H1 (cell line): ENCODE results near the gene MRGPRX1. TPM values are rescaled to one million over a fixed set of nuclear protein-coding genes. Genes with fewer than 3 reads are reported as not detected.

Experiments used
- CTCF ChIA-PET: fragments of 300-600 bp; sonication (Branson Sonifier 250); formaldehyde crosslinking; loops from one replicate; lab custom pipeline; 2021; ENCODE audit not compliant: partially characterized antibody; lab: Charles Lee
- POLR2A ChIA-PET: fragments of 300-600 bp; sonication (Branson Sonifier 250); formaldehyde crosslinking; loops from one replicate; lab custom pipeline; 2021; ENCODE audit warnings: inconsistent platforms; ENCODE audit not compliant: partially characterized antibody; lab: Charles Lee
- DNase-seq, 2 experiments: peaks; one replicate each; pipeline versions ENCODE4 v3.0.0 to v3.0.0-alpha.2; 2010 to 2022; ENCODE audit warnings: low spot score in 2 of 2, low read depth in 1 of 2, mixed read lengths in 1 of 2
- FAIRE-seq: peaks from 2 replicates; lab custom pipeline; 2011; peaks lifted over from hg19 to GRCh38; lab: Jason Lieb, UNC
- H2AFZ ChIP-seq: 2 replicates; pipeline ENCODE4 v1.8.1; 2012; ENCODE audit warnings: low read length, inconsistent platforms
- H2AK5ac ChIP-seq: 2 replicates; pipeline ENCODE4 v1.6.1; 2013; ENCODE audit warnings: low read depth, low read length
- H2BK120ac ChIP-seq: replicated peaks from 2 replicates; pipeline ENCODE3; 2013; ENCODE audit warnings: low read depth, low read length, inconsistent platforms
- H2BK12ac ChIP-seq: 2 replicates; pipeline ENCODE4 v1.6.1; 2013; ENCODE audit warnings: low read depth, low read length
- H2BK15ac ChIP-seq: 2 replicates; pipeline ENCODE4 v1.6.1; 2013; ENCODE audit warnings: low read length
- H2BK20ac ChIP-seq: 2 replicates; pipeline ENCODE4 v1.6.1; 2013; ENCODE audit warnings: low read length
- H2BK5ac ChIP-seq: 2 replicates; pipeline ENCODE4 v1.6.1; 2013; ENCODE audit warnings: low read depth, low read length
- H3K14ac ChIP-seq: 2 replicates; pipeline ENCODE4 v1.6.1; 2013; ENCODE audit warnings: inconsistent platforms; ENCODE audit not compliant: insufficient read length
- H3K18ac ChIP-seq: 2 replicates; pipeline ENCODE4 v1.6.1; 2013; ENCODE audit warnings: low read length; ENCODE audit errors: extremely low read depth
- H3K23ac ChIP-seq: 2 replicates; pipeline ENCODE4 v1.6.1; 2013; ENCODE audit warnings: inconsistent platforms; ENCODE audit not compliant: insufficient read length
- H3K23me2 ChIP-seq: 2 replicates; pipeline ENCODE4 v1.6.1; 2013; ENCODE audit warnings: low read depth, low read length
- H3K27ac ChIP-seq: 2 replicates; pipeline ENCODE4 v1.6.1; 2011; ENCODE audit warnings: low read depth, low read length, inconsistent platforms
- H3K27me3 ChIP-seq, 4 experiments: replicated peaks in 1 of 4; 1 replicate in 1 of 4; 2 replicates in 3 of 4; pipeline versions ENCODE4 v1.6.1 to v1.8.1; 2011 to 2013; ENCODE audit warnings: low read length in 3 of 4, mild to moderate bottlenecking in 3 of 4, inconsistent platforms in 2 of 4, mixed read lengths in 2 of 4, moderate library complexity in 1 of 4; ENCODE audit not compliant: control insufficient read depth in 3 of 4, insufficient read depth in 3 of 4; ENCODE audit errors: extremely low read depth in 1 of 4
- H3K36me3 ChIP-seq, 4 experiments: 2 replicates each; pipeline versions ENCODE4 v1.6.1 to v1.8.1; 2011 to 2013; ENCODE audit warnings: mild to moderate bottlenecking in 4 of 4, low read length in 3 of 4, moderate library complexity in 2 of 4, control low read depth in 1 of 4, inconsistent platforms in 1 of 4; ENCODE audit not compliant: insufficient read depth in 4 of 4, control insufficient read depth in 2 of 4
- H3K4ac ChIP-seq: replicated peaks from 2 replicates; pipeline ENCODE3; 2013; ENCODE audit warnings: low read length, low read depth, mixed read lengths, inconsistent platforms; ENCODE audit not compliant: insufficient read length
- H3K4me1 ChIP-seq, 4 experiments: replicated peaks in 1 of 4; 1 replicate in 1 of 4; 2 replicates in 3 of 4; pipeline versions ENCODE4 v1.6.1 to v1.8.1; 2011 to 2013; ENCODE audit warnings: low read length in 3 of 4, inconsistent platforms in 2 of 4, mixed read lengths in 1 of 4; ENCODE audit not compliant: insufficient read depth in 4 of 4, control insufficient read depth in 3 of 4
- H3K4me2 ChIP-seq, 2 experiments: 2 replicates each; pipeline versions ENCODE4 v1.6.1 to v1.8.1; 2011 to 2013; ENCODE audit warnings: low read depth in 2 of 2, low read length in 2 of 2, control low read depth in 1 of 2, inconsistent platforms in 1 of 2, mild to moderate bottlenecking in 1 of 2; ENCODE audit not compliant: insufficient read depth in 1 of 2
- H3K4me3 ChIP-seq, 4 experiments: fragments of 200-600, 300-600 bp in 1 of 4; sonication (generic), shearing (Covaris generic), sonication (Bioruptor Twin) in 1 of 4; 2 replicates each; pipeline versions ENCODE4 v1.5.1 to v1.8.1; 2011 to 2016; ENCODE audit warnings: low read length in 4 of 4, low read depth in 3 of 4, control low read depth in 2 of 4, inconsistent platforms in 2 of 4, mild to moderate bottlenecking in 2 of 4, mixed read lengths in 1 of 4, moderate library complexity in 1 of 4; ENCODE audit not compliant: insufficient read depth in 2 of 4; ENCODE audit errors: extremely low read depth in 1 of 4
- H3K56ac ChIP-seq: replicated peaks from 2 replicates; pipeline ENCODE3; 2013; ENCODE audit warnings: low read depth, mild to moderate bottlenecking, mixed read lengths, low read length, inconsistent platforms; ENCODE audit not compliant: insufficient read length
- H3K79me1 ChIP-seq: 2 replicates; pipeline ENCODE4 v1.6.1; 2013; ENCODE audit warnings: low read depth, low read length, control low read depth
- H3K79me2 ChIP-seq, 2 experiments: 2 replicates each; pipeline versions ENCODE4 v1.6.1 to v1.8.1; 2012 to 2013; ENCODE audit warnings: low read length in 2 of 2, mild to moderate bottlenecking in 2 of 2, inconsistent platforms in 1 of 2; ENCODE audit not compliant: insufficient read depth in 2 of 2, control insufficient read depth in 1 of 2
- H3K9ac ChIP-seq, 4 experiments: replicated peaks in 1 of 4; 1 replicate in 1 of 4; 2 replicates in 3 of 4; pipeline versions ENCODE4 v1.6.1 to v1.8.1; 2011 to 2013; ENCODE audit warnings: low read depth in 3 of 4, low read length in 3 of 4, control low read depth in 2 of 4, mild to moderate bottlenecking in 2 of 4, moderate library complexity in 2 of 4, inconsistent platforms in 1 of 4; ENCODE audit errors: extremely low read depth in 1 of 4
- H3K9me3 ChIP-seq, 2 experiments: 2 replicates each; pipeline versions ENCODE4 v1.6.1 to v1.8.1; 2012 to 2013; ENCODE audit warnings: mild to moderate bottlenecking in 2 of 2, moderate library complexity in 2 of 2, control low read depth in 1 of 2, inconsistent platforms in 1 of 2, low read depth in 1 of 2, low read length in 1 of 2, mixed read lengths in 1 of 2; ENCODE audit not compliant: insufficient read depth in 2 of 2
- H4K20me1 ChIP-seq, 2 experiments: replicated peaks in 1 of 2; 2 replicates each; pipeline versions ENCODE3 to v1.8.1; 2011 to 2013; ENCODE audit warnings: inconsistent platforms in 2 of 2, low read length in 2 of 2, mild to moderate bottlenecking in 1 of 2; ENCODE audit not compliant: insufficient read depth in 2 of 2, control insufficient read depth in 1 of 2
- H4K5ac ChIP-seq: 2 replicates; pipeline ENCODE4 v1.6.1; 2013; ENCODE audit warnings: low read length, low read depth, mixed read lengths, inconsistent platforms; ENCODE audit not compliant: insufficient read length
- H4K8ac ChIP-seq: 2 replicates; pipeline ENCODE4 v1.8.0; 2013; ENCODE audit warnings: mild to moderate bottlenecking, moderate library complexity, low read length, inconsistent platforms; ENCODE audit not compliant: insufficient read depth; ENCODE audit errors: extremely low read depth
- H4K91ac ChIP-seq: replicated peaks from 2 replicates; pipeline ENCODE3; 2013; ENCODE audit warnings: low read length, mixed read lengths, inconsistent platforms; ENCODE audit not compliant: insufficient read length
- ASH2L ChIP-seq: fragments of 200-600, 300-600 bp; sonication (generic); IDR thresholded peaks from one replicate; pipeline ENCODE4 v1.7.1; 2017; ENCODE audit warnings: low read length
- CHD1 ChIP-seq: IDR thresholded peaks from 2 replicates; pipeline ENCODE4 v1.6.1; 2012; ENCODE audit warnings: low read depth, low read length, improper control_type of control experiment
- CTCF ChIP-seq, 3 experiments: IDR thresholded peaks; 1 replicate in 2 of 3; 2 replicates in 1 of 3; pipeline versions ENCODE4 v1.5.1 to v1.6.1; 2011; ENCODE audit warnings: low read length in 3 of 3, mild to moderate bottlenecking in 3 of 3, inconsistent platforms in 2 of 3, low read depth in 1 of 3, moderate library complexity in 1 of 3; ENCODE audit not compliant: insufficient read depth in 1 of 3; ENCODE audit errors: control extremely low read depth in 1 of 3
- KDM5A ChIP-seq: fragments of 200-600 bp; IDR thresholded peaks from 2 replicates; pipeline ENCODE4 v1.7.1; 2012; ENCODE audit warnings: mild to moderate bottlenecking, low read length, inconsistent platforms, mixed read lengths
- SAP30 ChIP-seq: fragments of 300-600 bp; sonication (generic); IDR thresholded peaks from 2 replicates; pipeline ENCODE4 v1.7.1; 2012; ENCODE audit warnings: low read length, moderate library complexity, mild to moderate bottlenecking, inconsistent platforms; ENCODE audit not compliant: insufficient read depth, insufficient replicate concordance
- SP1 ChIP-seq: IDR thresholded peaks from 2 replicates; pipeline ENCODE4 v1.6.1; 2011; ENCODE audit warnings: low read depth, low read length
- SRF ChIP-seq: IDR thresholded peaks from 2 replicates; pipeline ENCODE4 v1.6.1; 2011; ENCODE audit warnings: mild to moderate bottlenecking, low read depth, low read length, moderate library complexity
- TCF12 ChIP-seq: IDR thresholded peaks from 2 replicates; pipeline ENCODE4 v1.6.1; 2011; ENCODE audit warnings: low read depth, mild to moderate bottlenecking, low read length
- TEAD4 ChIP-seq: IDR thresholded peaks from 2 replicates; pipeline ENCODE4 v1.6.1; 2012; ENCODE audit warnings: low read depth, low read length, inconsistent platforms, mixed read lengths
- YY1 ChIP-seq: IDR thresholded peaks from 2 replicates; pipeline ENCODE4 v1.6.1; 2011; ENCODE audit warnings: low read depth, mild to moderate bottlenecking, low read length
- WGBS, 2 experiments: shearing (Covaris generic) in 1 of 2; methylation state at CpG; one replicate each; pipeline versions ENCODE4 v1.1.6 to v1.1.7; 2013 to 2015; ENCODE audit warnings: low lambda C conversion rate in 2 of 2, mixed read lengths in 2 of 2, inconsistent platforms in 1 of 2, low coverage in 1 of 2, missing lambda C conversion rate in 1 of 2; ENCODE audit not compliant: insufficient replicate concordance in 2 of 2, insufficient coverage in 1 of 2, insufficient read length in 1 of 2; ENCODE audit errors: extremely low coverage in 1 of 2, missing lambda C conversion rate in 1 of 2; 5-methylcytosine and 5-hydroxymethylcytosine counted together
- polyA plus RNA-seq, 7 experiments: library from polyadenylated mRNA; depleted of rRNA in 3 of 7; stranded (reverse) in 5 of 7; unstranded in 2 of 7; fragments of >200 nt in 5 of 7; fragments of 200-250 nt in 2 of 7; gene quantifications; 1 replicate in 5 of 7; 2 replicates in 1 of 7; 4 replicates in 1 of 7; pipeline versions ENCODE4 v1.2.1 to v1.2.3, GENCODE V29; 2011 to 2013; ENCODE audit warnings: missing spikeins in 2 of 7, mixed read lengths in 2 of 7
- total RNA-seq: library from RNA; stranded (reverse); fragmentation: NEBNext Ultra II Directional; extraction: Animal tissue kit (Norgen Biotek cat#: 25700); gene quantifications from 2 replicates; pipeline ENCODE4 v1.2.1, GENCODE V29; 2021

MRGPRX1 gene
- total and polyA plus RNA-seq, 2 of the 8 experiments (the other 6 are each of a cell fraction or from before 2014, with no cell fraction given) = not detected

DNA sequence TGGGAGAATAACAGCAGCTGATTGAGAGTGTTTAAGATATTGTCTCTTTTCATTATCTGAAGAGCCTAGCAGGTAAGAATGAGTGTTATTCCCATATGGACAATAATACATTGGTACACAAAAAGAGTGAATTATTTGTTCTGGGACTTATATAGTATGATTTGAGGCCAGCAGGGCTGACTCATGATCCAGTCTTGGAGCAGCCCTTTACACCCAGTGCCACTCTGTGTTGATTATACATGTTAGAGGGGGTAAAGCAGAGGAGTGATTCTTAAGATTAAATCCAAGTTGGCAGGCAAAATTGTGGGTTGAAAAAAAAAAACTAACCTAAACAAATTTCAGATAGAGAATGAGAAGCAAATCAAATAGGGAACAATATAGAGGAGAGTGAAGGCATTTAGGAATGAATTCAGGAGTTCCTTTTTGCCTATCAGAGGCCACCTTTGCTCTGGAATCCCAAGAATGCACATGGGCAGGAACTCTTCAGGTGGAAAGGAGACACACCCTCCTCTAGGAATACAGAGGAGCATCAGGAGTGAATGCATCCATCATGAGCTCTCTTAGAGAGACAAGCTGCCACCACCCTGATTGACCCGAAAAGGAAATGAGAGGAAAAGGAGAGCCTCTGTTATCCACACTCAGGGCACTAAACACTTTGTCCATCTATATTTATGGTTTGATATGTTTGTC, 19.2 kb upstream of the MRGPRX1 start:
- H3K79me1 ChIP-seq = no peaks in the 10 kb centered on the region
- H2BK15ac ChIP-seq = no peak overlapping the region
- no peak overlapping the region for H3K14ac ChIP-seq
- no peaks in the 10 kb centered on the region for H4K20me1 ChIP-seq
- H3K23ac ChIP-seq = no peak overlapping the region
- FAIRE-seq (peak; percentile 95), DNase-seq (peak in 1 of 2 experiments; percentile 9)
- no peak overlapping the region for H2BK5ac ChIP-seq
- no peaks in the 10 kb centered on the region for H3K79me2 ChIP-seq
- no peaks in the 10 kb centered on the region for H3K36me3 ChIP-seq
- H2AK5ac ChIP-seq = no peak overlapping the region
- no peak overlapping the region for H3K4me3 ChIP-seq
- H3K9ac ChIP-seq = no peak overlapping the region
- H3K27ac ChIP-seq = no peak overlapping the region
- POLR2A ChIA-PET = interaction anchor here (0.8 to 1.1 kb wide), 2 partner anchors 9 to 14 kb away, joined by 4 to 5 read pairs; no protein-coding TSS in a partner anchor
- 83% methylated on average over 1 of the region's 1 CpG; no CpG with 5 or more reads in 1 of the 2 experiments for WGBS, 2 experiments
- no peak overlapping the region for H3K56ac ChIP-seq
- no peak overlapping the region for H4K91ac ChIP-seq
- no peak overlapping the region for H2BK20ac ChIP-seq
- no peak overlapping the region for H3K4ac ChIP-seq
- H3K18ac ChIP-seq = no peak overlapping the region
- CTCF ChIA-PET = interaction anchor here (1.2 to 1.6 kb wide), 2 partner anchors 16 to 60 kb away, joined by 4 read pairs; no protein-coding TSS in a partner anchor
- H4K5ac ChIP-seq = no peak overlapping the region
- H2BK120ac ChIP-seq = no peak overlapping the region
- no peaks in the 10 kb centered on the region for H3K23me2 ChIP-seq
- no peak overlapping the region for H4K8ac ChIP-seq
- H2AFZ ChIP-seq = peak overlapping the region; percentile 19; the same call in 1 of the 2 replicates
- no peaks in the 10 kb centered on the region for H3K27me3 ChIP-seq
- H3K4me2 ChIP-seq = peak overlapping the region; percentile 15 to 23; a peak in 1 of 4 replicates
- H2BK12ac ChIP-seq = no peak overlapping the region
- no peaks in the 10 kb centered on the region for H3K9me3 ChIP-seq
- H3K4me1 ChIP-seq = peaks cover 0 to 10% (median 5%) of the 10 kb centered on the region in 4 experiments; a peak in 3 of 7 replicates
- TF ChIP-seq SP1 = peak; percentile 58; the same call in 1 of the 2 replicates
- TF ChIP-seq KDM5A = no peak
- TF ChIP-seq SAP30 = no peak
- no peak for TF ChIP-seq SRF
- TF ChIP-seq TCF12 = 0 out of 2 replicates have a peak, but pooled peaks have one; percentile 8
- TF ChIP-seq CTCF (IDR thresholded peaks at IDR 0.05; ENCODE audit: control extremely low read depth in 1 of 3, insufficient read depth in 1 of 3, low read depth in 1 of 3, low read length in 3 of 3) = no peak
- peak; percentile 23 for TF ChIP-seq ASH2L
- 0 out of 2 replicates have a peak, but pooled peaks have one; percentile 48 for TF ChIP-seq YY1
- TF ChIP-seq TEAD4 = peak; percentile 97
- TF ChIP-seq CHD1 = no peak
